Lower leg skin (tissue), 4 donors: ENCODE results near the gene TNFRSF13B. TPM values are rescaled to one million over a fixed set of nuclear protein-coding genes. Genes with fewer than 3 reads are reported as not detected.
"Not testable (repeated sequence)": the region's sequence is repeated elsewhere in the genome, so short reads cannot be mapped to it uniquely, and the experiment has no call there.

Source experiments
- DNase-seq, 2 donors: peaks; one replicate each; pipeline ENCODE4 v3.0.0-alpha.2; 2019; ENCODE audit warnings: low spot score in 2 of 2
- H3K4me3 ChIP-seq: fragments of 200-600 bp; sonication (generic); 2 replicates; pipeline ENCODE4 v1.5.1; 2017; ENCODE audit warnings: mild to moderate bottlenecking, low read depth; ENCODE audit not compliant: poor library complexity, severe bottlenecking
- CTCF ChIP-seq, 3 donors: fragments of 450-650 bp; IDR thresholded peaks; one replicate each; pipeline ENCODE4 v1.5.1; 2016; ENCODE audit warnings: antibody characterized with exemption in 3 of 3, mild to moderate bottlenecking in 3 of 3, moderate library complexity in 2 of 3
- POLR2A ChIP-seq, 2 donors: fragments of 450-650 bp; IDR thresholded peaks; one replicate each; pipeline ENCODE4 v1.6.1; 2016 to 2017; ENCODE audit warnings: antibody characterized with exemption in 2 of 2, mild to moderate bottlenecking in 1 of 2, moderate library complexity in 1 of 2
- WGBS, 2 donors: methylation state at CpG; one replicate each; pipeline ENCODE4 v1.1.5; 2018; 5-methylcytosine and 5-hydroxymethylcytosine counted together
- intact Hi-C: fragments of 100-400 bp; cut with DNase I; formaldehyde crosslinking; loops from one replicate; pipeline ENCODE4 v1.15.0; 2023; ENCODE audit warnings: low total_unique reads
- total RNA-seq, 4 donors: library from RNA; depleted of rRNA; stranded (reverse); fragments of >200 nt; gene quantifications; one replicate each; pipeline ENCODE4 v1.1.0, GENCODE V29; 2016

Gene TNFRSF13B
- total RNA-seq, 4 donors from 2014 or later = not detected

GRCh38 chr17:16961792-16962191 lies 10.1 kb downstream of the TNFRSF13B start:
- 74 to 75% methylated on average over 3 of the region's 3 CpGs for WGBS, 2 donors
- intact Hi-C loops = no loop called here
- no peak overlapping the region for H3K4me3 ChIP-seq
- no peak for TF ChIP-seq POLR2A (IDR thresholded peaks at IDR 0.05)
- TF ChIP-seq CTCF (IDR thresholded peaks at IDR 0.05) = no peak
- peak in 1 of 2 donors; percentile 31 for DNase-seq

GRCh38 chr17:16961022-16961421 lies 10.9 kb downstream of the TNFRSF13B start:
- intact Hi-C loops, H3K4me3 ChIP-seq, DNase-seq: not testable (repeated sequence)
- WGBS, 2 donors = 59 to 82% methylated on average over 2 of the region's 2 CpGs

GRCh38 chr17:16955011-16955410 lies 16.9 kb downstream of the TNFRSF13B start:
- WGBS, 2 donors = 45 to 53% methylated on average over 6 of the region's 6 CpGs
- H3K4me3 ChIP-seq, intact Hi-C loops: not testable (repeated sequence)
- peak in 1 of 2 donors; percentile 34 for DNase-seq

- 38 to 55% methylated on average over 3 of the region's 3 CpGs for WGBS, 2 donors
- no peak for TF ChIP-seq POLR2A (IDR thresholded peaks at IDR 0.05)
- TF ChIP-seq CTCF (IDR thresholded peaks at IDR 0.05) = no peak
- DNase-seq = peak in 1 of 2 donors; percentile 45
- no peak overlapping the region for H3K4me3 ChIP-seq
- intact Hi-C loops = no loop called here
Measured at GRCh38 chr17:16954521-16954920, 17.4 kb downstream of the TNFRSF13B start.

GRCh38 chr17:16953841-16954240 lies 18.1 kb downstream of the TNFRSF13B start:
- peak in 1 of 2 donors; percentile 56 for DNase-seq
- WGBS, 2 donors = 79 to 85% methylated on average over 9 of the region's 9 CpGs
- no peak for TF ChIP-seq POLR2A (IDR thresholded peaks at IDR 0.05)
- TF ChIP-seq CTCF (IDR thresholded peaks at IDR 0.05) = no peak
- intact Hi-C loops = no loop called here
- no peak overlapping the region for H3K4me3 ChIP-seq

GRCh38 chr17:16953347-16953746 lies 18.6 kb downstream of the TNFRSF13B start:
- intact Hi-C loops = no loop called here
- 70 to 71% methylated on average over 3 of the region's 3 CpGs for WGBS, 2 donors
- H3K4me3 ChIP-seq = no peak overlapping the region
- peak in 1 of 2 donors; percentile 26 for DNase-seq
- TF ChIP-seq CTCF (IDR thresholded peaks at IDR 0.05) (no peak), POLR2A (IDR thresholded peaks at IDR 0.05) (no peak)

- intact Hi-C loops = no loop called here
- no peak overlapping the region for H3K4me3 ChIP-seq
- no peak for TF ChIP-seq CTCF (IDR thresholded peaks at IDR 0.05)
- no peak for TF ChIP-seq POLR2A (IDR thresholded peaks at IDR 0.05)
- peak in 1 of 2 donors; percentile 62 for DNase-seq
- WGBS, 2 donors = 80 to 83% methylated on average over 8 of the region's 8 CpGs
Measured at GRCh38 chr17:16952401-16952800, 19.5 kb downstream of the TNFRSF13B start.
